ENCODE results near the gene ORC1.
A peak's percentile ranks its signal among the peaks of the same experiment; 100 is the strongest.

Gene ORC1

DNA sequence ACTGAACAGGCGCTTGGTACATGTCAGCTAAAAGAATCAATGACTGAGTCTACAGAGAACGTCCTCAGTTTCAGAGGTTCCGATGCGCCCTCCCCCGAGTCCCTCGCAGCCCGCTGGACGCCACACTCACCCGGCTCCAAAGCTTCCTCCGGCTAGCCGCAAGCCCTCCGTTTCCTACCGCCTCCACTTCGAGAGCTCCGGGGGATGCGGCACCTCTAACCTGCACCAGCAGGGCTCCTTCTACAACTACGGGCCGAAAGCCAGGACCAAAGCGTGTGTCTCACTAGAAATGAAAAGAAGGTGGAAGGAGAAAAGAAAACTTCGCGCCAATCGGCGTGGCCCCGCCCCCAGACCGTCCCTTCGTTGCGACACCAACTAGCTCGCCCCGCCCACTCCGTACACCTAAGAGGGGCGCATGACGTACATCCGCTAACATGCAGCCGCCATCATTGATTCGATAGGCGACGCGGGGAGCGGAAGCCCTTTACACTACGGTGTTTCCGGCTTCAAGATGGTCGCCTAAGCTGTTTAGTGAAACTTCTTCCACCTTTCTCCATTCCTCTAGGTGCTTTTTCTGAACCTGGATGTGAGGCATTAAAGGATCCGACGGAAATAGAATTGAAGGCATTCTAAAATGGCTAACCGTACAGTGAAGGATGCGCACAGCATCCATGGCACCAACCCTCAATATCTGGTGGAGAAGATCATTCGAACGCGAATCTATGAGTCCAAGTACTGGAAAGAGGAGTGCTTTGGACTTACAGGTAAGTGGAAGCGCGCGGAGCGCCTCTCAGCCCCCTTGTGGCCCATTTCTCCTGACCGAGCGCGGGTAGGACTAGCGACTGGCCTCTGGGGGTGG, at the start of gene ORC1, which contains the start of gene PRPF38A:
Gene ORC1 (minus strand): TSS at position 308 of the 859 bp plus-strand sequence. CDS start 2,200 bp downstream, outside the sequence.
Gene PRPF38A (plus strand): TSS at position 487 of the 859 bp plus-strand sequence. CDS start 148 bp downstream, at position 635.
- DNase-seq = peak; percentile 99

DNA sequence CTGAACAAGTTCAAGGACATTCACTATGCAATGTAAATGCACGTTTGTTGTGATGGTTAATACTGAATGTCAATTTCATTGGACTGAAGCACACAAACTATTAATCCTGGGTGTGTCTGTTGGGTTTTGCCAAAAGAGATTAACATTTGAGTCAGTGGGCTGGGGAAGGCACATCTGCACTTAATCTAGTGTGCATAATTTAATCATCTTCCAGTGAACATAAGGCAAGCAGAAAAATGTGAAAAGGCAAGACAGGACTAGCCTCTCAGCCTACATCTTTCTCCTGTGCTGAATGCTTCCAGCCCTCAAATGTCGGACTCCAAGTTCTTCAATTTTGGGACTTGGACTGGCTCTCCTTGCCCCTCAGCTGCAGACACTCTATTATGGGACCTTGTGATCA, 40.2 kb upstream of the ORC1 start:
- no peak for DNase-seq

GRCh38 chr1:52439976-52440375, 35.8 kb upstream of the ORC1 start:
- DNase-seq = no peak

DNA sequence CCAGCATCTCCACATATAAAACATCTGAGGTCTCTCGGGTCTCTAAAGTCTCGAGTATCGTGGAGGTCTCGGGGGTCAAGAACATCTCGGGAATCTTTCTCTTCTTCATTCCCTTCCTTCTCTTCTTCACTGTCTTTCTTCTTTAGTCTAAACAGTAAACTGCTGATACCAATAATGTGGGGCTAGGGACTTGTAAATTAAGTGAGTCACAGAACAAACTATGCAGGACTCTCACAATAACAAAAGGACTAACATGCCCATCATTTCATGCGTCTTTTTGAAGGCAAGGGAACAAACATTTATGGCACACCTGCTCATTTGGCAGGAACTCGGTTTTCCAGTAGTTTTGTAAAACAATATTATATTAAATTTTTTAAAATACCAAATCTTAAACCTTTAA, 32.6 kb upstream of the ORC1 start:
- DNase-seq = no peak

DNA sequence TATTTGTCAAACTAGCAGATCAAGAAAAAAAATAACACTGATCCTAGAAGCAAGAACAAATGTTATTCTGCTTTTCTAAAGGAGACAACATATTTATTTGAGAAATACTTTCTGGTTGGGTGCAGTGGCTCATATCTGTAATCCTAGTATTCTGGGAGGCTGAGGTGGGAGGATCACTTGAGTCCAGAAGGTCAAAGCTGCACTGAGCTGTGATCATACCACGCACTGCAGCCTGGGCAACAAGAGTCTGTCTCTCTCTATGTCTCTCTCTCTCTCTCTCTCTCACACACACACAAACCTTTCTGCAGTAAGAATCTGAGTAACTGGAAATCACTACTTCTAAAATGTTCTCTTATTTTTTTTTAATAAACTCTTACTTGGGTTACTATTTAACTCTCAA, 31.4 kb upstream of the ORC1 start:
- no peak for DNase-seq

GRCh38 chr1:52435211-52435610, 31.0 kb upstream of the ORC1 start:
- DNase-seq = no peak

DNA sequence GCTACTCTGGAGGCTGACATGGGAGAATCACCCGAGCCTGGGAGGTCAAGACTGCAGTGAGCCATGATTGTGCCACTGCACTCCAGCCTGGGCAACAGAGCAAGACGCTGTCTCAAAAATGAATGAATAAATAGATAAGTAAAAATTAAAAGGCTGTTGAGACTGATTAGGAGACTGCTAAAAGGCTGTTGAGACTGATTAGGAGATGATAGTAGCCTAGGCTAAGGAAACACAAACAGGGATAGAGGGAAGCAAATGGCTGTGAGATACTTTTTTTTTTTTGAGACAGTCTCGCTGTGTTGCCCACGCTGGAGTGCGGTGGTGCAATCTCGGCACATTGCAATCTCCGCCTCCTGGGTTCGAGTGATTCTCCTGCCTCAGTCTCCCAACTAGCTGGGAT, 28.6 kb upstream of the ORC1 start:
- no peak for DNase-seq

DNA sequence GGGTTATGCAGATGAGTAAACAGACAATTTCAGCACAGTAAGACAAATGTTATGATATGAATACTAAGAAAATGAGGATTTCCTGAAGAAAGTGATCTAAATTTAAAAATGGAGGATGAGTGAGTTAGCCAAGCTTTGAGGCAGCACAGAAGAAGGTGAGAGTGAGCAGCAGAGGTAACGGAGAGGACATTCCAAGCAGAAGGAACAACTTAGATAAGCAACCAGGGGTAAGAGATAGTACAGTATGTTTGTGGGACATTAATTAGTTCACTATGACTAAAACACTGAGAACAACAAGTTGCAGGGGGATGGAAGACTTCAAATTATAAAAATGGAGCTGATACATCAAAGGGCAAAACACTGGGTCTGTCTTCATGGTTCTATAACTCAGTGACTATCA, 22.9 kb upstream of the ORC1 start:
- no peak for DNase-seq

DNA sequence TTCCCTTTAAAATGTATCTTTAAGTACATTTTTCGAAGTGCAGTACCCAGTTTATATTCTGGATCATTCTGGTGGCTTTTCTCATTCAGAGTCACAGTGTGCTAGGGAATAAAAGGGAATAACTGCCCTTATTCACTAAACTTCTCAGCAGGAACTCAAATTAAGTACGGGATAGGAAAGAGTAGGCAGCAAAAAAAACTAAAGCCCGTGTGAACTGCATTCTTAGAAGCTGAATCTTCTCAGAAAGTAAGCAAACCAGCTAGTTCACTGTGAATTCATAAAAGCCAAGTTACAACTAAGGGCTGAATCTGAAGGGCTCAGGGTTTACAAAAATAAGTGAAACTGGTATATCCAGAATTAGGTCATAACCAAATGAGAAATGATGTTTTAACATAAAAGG, 22.1 kb upstream of the ORC1 start:
- no peak for DNase-seq

DNA sequence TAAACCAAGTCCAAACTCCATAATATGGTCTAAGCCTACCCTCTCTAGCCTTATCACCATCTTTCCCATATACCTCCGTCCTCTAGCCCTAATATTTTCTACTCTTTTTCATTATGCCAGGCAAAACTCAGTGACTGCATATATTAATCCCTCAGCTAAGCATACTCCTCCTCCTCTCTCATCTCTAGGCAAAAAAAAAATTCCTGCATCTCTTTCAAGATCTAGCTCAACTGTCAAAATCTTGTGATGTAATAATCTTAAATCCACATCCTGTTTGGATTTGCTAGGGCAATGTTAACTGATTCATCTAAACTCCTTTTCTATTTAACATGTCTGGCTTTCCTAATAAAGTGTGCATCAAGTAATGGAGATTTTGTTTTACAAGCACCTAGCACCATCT, 20.6 kb upstream of the ORC1 start:
- DNase-seq = no peak

GRCh38 chr1:52424231-52424636, 20.0 kb upstream of the ORC1 start:
- no peak for DNase-seq

DNA sequence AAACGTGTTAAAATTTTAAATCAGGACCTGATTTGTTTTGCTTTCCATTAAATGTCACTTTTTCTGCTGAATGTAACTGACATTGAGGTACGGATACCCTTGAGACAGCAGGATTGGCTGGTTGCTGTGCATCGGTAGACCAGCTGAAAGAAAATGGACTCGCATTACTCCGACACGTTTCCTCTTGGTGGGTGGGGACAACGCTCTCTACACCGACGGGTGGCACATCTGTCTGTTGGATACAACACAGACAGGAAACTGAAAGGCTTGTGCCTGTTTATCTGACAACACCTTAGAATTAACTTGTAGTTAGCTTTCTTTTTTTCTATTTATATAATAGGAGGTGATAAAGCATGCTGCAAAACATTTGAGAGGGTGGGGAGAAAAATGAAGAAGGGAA, 19.5 kb upstream of the ORC1 start:
- no peak for DNase-seq

- no peak for DNase-seq
Observed at GRCh38 chr1:52423055-52423454, 18.8 kb upstream of the ORC1 start.

- no peak for DNase-seq
Observed at GRCh38 chr1:52420713-52421112, 16.5 kb upstream of the ORC1 start.

GRCh38 chr1:52416811-52417210, 12.6 kb upstream of the ORC1 start:
- no peak for DNase-seq

GRCh38 chr1:52414942-52415341, 10.7 kb upstream of the ORC1 start:
- no peak for DNase-seq

- DNase-seq = no peak
Observed at GRCh38 chr1:52413410-52413989, 9.3 kb upstream of the ORC1 start.

- DNase-seq = no peak
Observed at GRCh38 chr1:52404975-52405338, 734 bp upstream of the ORC1 start.

GRCh38 chr1:52403566-52404115, 582 bp downstream of the ORC1 start:
- peak; percentile 42 to 64 for DNase-seq

- no peak for DNase-seq
Observed at GRCh38 chr1:52402860-52403240, 1.4 kb downstream of the ORC1 start.

DNA sequence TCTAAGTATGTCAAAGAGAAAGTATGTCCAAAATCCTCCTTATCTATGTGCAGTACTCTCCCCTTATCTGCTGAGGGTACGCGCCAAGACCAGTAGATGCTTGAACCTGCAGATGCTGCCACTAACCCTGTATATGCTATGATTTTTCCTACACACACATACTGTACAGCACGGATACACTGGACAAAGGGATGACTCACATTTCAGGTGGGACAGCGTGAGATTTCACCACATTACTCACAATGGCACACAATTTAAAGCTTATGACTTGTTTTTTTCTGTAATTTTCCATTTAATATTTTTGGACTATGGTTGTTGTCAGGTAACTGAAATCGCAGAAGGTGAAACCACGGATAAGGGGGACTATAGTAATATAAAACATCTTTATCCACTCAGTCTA, 4.1 kb downstream of the ORC1 start:
- DNase-seq = no peak

DNA sequence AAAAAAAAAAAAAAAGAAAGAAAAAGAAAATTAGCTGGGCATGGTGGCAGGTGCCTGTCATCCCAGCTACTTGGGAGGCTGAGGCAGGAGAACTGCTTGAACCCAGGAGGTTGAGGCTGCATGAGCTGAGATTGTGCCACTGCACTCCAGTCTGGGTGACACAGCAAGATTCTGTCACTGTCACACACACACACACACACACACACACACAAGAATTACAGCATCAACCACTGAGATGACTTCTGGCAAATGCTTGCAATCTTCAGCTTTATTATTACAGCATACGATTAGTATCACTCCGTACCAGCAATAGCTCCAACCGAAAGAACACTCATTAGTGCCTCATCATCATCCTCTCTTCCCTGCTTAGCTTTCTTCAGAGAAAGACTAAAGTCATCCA, 4.6 kb downstream of the ORC1 start:
- DNase-seq = no peak

DNA sequence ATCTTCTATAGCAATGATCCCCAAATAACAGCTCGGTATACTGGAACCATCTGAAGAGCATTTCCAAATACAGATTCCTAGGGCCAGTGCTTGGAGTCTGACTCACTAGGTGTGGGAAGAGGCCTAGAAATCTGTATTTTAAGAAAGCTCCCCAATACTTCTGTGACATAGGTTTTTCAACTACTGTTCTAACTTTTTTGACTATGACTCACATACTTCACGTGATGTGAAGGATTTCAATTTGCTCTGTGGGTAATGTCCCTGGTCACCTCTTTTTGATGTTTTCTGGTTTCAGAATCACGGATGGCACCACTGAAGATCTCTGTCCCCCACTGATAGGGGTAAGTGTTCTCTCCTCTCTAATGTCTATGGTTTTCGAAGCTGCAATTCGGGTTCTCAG, 11.0 kb downstream of the ORC1 start:
- no peak for DNase-seq

DNA sequence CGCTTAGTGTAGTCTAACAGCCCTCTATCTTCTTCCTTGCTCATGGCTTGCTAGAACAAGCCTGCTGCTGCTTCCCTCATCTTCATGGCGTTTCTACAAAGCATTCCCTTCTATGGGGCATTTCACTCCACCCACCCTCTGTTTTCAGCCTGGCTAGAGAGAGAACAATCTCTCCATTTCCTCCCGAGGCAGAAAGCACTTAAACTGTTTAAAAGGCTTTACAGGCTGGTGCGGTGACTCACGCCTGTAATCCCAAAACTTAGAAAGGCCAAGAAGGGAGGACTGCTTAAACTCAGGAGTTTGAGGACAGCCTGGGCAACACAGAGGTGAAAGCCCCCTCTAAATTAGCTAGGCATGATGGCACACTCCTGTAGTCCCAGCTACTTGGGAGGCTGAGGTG, 17.8 kb downstream of the ORC1 start:
- DNase-seq = no peak
